Measurements from ENCODE around the gene RGL1. TPM values are rescaled to one million over a fixed set of nuclear protein-coding genes. Genes with fewer than 3 reads are reported as not detected.

RGL1 gene
- total RNA-seq, 1 donor from 2014 or later, result 3.0 TPM

- ATAC-seq (ENCODE audit: low read depth), result no peak
- Mint-ChIP-seq H3K36me3 (ENCODE audit: low read depth) (peaks cover 3% of the 10 kb centered on the region), H3K27ac (no peak overlapping the region), H3K4me3 (no peak overlapping the region), H3K27me3 (peaks cover 26% of the 10 kb centered on the region), H3K9me3 (peaks cover 17% of the 10 kb centered on the region), H3K4me1 (peaks cover 5% of the 10 kb centered on the region)
- POLR2A ChIA-PET, result no interaction called here
- CTCF ChIA-PET, result no interaction called here
- TF ChIP-seq CTCF (IDR thresholded peaks at IDR 0.05), result no peak
- DNase-seq, result no peak
- intact Hi-C loops (cut with micrococcal nuclease), result loop anchor here (5.0 kb wide), 1 partner anchor 111 kb away; no protein-coding TSS in a partner anchor
Measured at GRCh38 chr1:183801649-183802048, 3.3 kb upstream of the RGL1 start.

- POLR2A ChIA-PET, result no interaction called here
- intact Hi-C loops (cut with micrococcal nuclease), result loop anchor here (5.0 kb wide), 1 partner anchor 108 kb away; no protein-coding TSS in a partner anchor
Measured at GRCh38 chr1:183804387-183804786, 533 bp upstream of the RGL1 start.

GRCh38 chr1:183806125-183806524 is 1.2 kb downstream of the RGL1 start:
- Mint-ChIP-seq H3K27ac (no peak overlapping the region), H3K27me3 (peaks cover 38% of the 10 kb centered on the region), H3K9me3 (peaks cover 8% of the 10 kb centered on the region), H3K36me3 (ENCODE audit: low read depth) (peaks cover 3% of the 10 kb centered on the region), H3K4me3 (no peak overlapping the region), H3K4me1 (peaks cover 5% of the 10 kb centered on the region)
- intact Hi-C loops (cut with micrococcal nuclease), result no loop called here
- DNase-seq, result no peak
- TF ChIP-seq CTCF (IDR thresholded peaks at IDR 0.05), result no peak
- ChIA-PET CTCF (no interaction called here), POLR2A (no interaction called here)
- no peak for ATAC-seq (ENCODE audit: low read depth)

More at GRCh38 chr1:183804387-183804786, 533 bp upstream of the RGL1 start:
- no peak overlapping the region for H3K27ac Mint-ChIP-seq
- peaks cover 38% of the 10 kb centered on the region for H3K27me3 Mint-ChIP-seq
- TF ChIP-seq CTCF (IDR thresholded peaks at IDR 0.05), result no peak
- ATAC-seq (ENCODE audit: low read depth) (no peak), DNase-seq (no peak)
- H3K4me1 Mint-ChIP-seq, result peaks cover 5% of the 10 kb centered on the region
- no peak overlapping the region for H3K4me3 Mint-ChIP-seq
- CTCF ChIA-PET, result no interaction called here
- H3K36me3 Mint-ChIP-seq (ENCODE audit: low read depth), result peaks cover 3% of the 10 kb centered on the region
- H3K9me3 Mint-ChIP-seq, result peaks cover 15% of the 10 kb centered on the region

- Mint-ChIP-seq H3K27ac (no peak overlapping the region), H3K4me1 (peaks cover 5% of the 10 kb centered on the region), H3K9me3 (peaks cover 4% of the 10 kb centered on the region), H3K36me3 (ENCODE audit: low read depth) (peaks cover 3% of the 10 kb centered on the region), H3K27me3 (peaks cover 38% of the 10 kb centered on the region), H3K4me3 (no peak overlapping the region)
- TF ChIP-seq CTCF (IDR thresholded peaks at IDR 0.05), result no peak
- DNase-seq (no peak), ATAC-seq (ENCODE audit: low read depth) (no peak)
- ChIA-PET CTCF (interaction anchor here (1.2 kb wide), 1 partner anchor 121 kb away, joined by 4 read pairs; no protein-coding TSS in a partner anchor), POLR2A (no interaction called here)
- intact Hi-C loops (cut with micrococcal nuclease), result no loop called here
Measured at GRCh38 chr1:183806675-183807074, 1.8 kb downstream of the RGL1 start.

GRCh38 chr1:183807549-183808168 is 2.7 kb downstream of the RGL1 start:
- intact Hi-C loops (cut with micrococcal nuclease), result no loop called here
- ChIA-PET POLR2A (interaction anchor here (0.6 kb wide), 1 partner anchor 104 kb away, joined by 4 read pairs; no protein-coding TSS in a partner anchor), CTCF (interaction anchor here (1.2 kb wide), 1 partner anchor 122 kb away, joined by 4 read pairs; no protein-coding TSS in a partner anchor)
- H3K27ac Mint-ChIP-seq, result no peak overlapping the region
- H3K4me1 Mint-ChIP-seq, result peaks cover 5% of the 10 kb centered on the region
- no peak for TF ChIP-seq CTCF (IDR thresholded peaks at IDR 0.05)
- peaks cover 38% of the 10 kb centered on the region for H3K27me3 Mint-ChIP-seq
- no peak overlapping the region for H3K4me3 Mint-ChIP-seq
- H3K36me3 Mint-ChIP-seq (ENCODE audit: low read depth), result no peaks in the 10 kb centered on the region
- DNase-seq, result no peak
- ATAC-seq (ENCODE audit: low read depth), result no peak
- no peaks in the 10 kb centered on the region for H3K9me3 Mint-ChIP-seq
